Measurements from ENCODE around the gene MAPK10. TPM values are rescaled to one million over a fixed set of nuclear protein-coding genes. Genes with fewer than 3 reads are reported as not detected.

MAPK10 gene
- total RNA-seq, 1 experiment from 2014 or later = 5.2 TPM

DNA sequence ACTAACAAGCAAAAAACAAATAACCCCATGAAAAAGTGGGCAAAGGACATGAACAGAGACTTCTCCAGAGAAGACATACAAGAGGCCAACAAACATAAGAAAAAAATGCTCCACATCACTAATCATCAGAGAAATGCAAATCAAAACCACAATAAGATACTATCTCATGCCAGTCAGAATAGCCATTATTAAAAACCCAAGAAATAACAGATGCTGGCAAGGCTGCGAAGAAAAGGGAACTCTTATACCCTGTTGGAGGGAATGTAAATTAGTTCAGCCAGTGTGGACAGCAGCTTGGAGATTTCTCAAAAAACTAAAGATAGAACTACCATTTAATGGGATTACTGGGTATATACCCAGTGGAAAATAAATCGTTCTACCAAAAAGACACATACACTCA is 79.6 kb downstream of the MAPK10 start (continued):
- TF ChIP-seq SOX15 (CRISPR knock-in tag; IDR thresholded peaks at IDR 0.05) = no peak
- TF ChIP-seq, protein P1, sequence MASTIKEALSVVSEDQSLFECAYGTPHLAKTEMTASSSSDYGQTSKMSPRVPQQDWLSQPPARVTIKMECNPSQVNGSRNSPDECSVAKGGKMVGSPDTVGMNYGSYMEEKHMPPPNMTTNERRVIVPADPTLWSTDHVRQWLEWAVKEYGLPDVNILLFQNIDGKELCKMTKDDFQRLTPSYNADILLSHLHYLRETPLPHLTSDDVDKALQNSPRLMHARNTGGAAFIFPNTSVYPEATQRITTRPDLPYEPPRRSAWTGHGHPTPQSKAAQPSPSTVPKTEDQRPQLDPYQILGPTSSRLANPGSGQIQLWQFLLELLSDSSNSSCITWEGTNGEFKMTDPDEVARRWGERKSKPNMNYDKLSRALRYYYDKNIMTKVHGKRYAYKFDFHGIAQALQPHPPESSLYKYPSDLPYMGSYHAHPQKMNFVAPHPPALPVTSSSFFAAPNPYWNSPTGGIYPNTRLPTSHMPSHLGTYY (CRISPR knock-in tag; IDR thresholded peaks at IDR 0.05) = no peak

DNA sequence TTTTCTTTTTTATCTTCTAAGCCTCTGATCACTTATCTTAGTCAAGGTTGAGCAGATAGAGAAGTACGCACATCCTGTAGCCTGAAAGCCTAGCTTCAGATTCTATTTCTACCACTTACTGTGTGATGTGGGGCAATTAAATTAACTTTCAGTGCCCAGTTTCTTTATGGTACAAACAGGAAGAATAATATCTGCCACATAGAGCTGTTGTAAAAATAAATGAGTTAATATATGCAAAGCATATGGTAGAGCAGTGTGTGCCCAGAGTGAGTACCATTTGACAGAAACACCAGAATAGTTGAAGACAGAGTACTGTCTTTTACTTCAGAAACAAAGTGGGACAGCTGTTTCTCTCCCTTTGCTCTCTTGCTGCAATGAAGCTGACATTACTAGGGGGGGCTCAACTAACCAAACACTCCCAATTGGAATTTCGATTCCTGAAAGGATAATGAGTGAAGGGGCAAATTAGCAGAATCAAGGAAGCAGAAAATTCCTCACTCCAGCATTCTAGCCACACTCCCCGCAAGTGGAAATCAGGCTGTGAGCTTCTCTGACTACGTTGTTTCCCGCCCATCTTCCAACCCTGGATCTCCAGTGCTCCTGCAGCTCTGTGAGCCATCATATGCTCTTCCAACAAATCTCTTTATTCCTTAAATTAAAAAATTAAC is 80.4 kb downstream of the MAPK10 start:
- Mint-ChIP-seq H3K27me3 (ENCODE audit: low read depth) (no peaks in the 10 kb centered on the region; the same call in 1 of the 2 replicates), H3K9me3 (no peaks in the 10 kb centered on the region), H3K4me1 (0 out of 2 replicates have a peak, but pooled peaks cover 10% of the 10 kb centered on the region), H3K27ac (no peak overlapping the region), H3K36me3 (no peaks in the 10 kb centered on the region), H3K4me3 (no peak overlapping the region)
- CTCF ChIA-PET = no interaction called here
- no peak for TF ChIP-seq RORB (CRISPR knock-in tag; IDR thresholded peaks at IDR 0.05)
- TF ChIP-seq, protein P2, sequence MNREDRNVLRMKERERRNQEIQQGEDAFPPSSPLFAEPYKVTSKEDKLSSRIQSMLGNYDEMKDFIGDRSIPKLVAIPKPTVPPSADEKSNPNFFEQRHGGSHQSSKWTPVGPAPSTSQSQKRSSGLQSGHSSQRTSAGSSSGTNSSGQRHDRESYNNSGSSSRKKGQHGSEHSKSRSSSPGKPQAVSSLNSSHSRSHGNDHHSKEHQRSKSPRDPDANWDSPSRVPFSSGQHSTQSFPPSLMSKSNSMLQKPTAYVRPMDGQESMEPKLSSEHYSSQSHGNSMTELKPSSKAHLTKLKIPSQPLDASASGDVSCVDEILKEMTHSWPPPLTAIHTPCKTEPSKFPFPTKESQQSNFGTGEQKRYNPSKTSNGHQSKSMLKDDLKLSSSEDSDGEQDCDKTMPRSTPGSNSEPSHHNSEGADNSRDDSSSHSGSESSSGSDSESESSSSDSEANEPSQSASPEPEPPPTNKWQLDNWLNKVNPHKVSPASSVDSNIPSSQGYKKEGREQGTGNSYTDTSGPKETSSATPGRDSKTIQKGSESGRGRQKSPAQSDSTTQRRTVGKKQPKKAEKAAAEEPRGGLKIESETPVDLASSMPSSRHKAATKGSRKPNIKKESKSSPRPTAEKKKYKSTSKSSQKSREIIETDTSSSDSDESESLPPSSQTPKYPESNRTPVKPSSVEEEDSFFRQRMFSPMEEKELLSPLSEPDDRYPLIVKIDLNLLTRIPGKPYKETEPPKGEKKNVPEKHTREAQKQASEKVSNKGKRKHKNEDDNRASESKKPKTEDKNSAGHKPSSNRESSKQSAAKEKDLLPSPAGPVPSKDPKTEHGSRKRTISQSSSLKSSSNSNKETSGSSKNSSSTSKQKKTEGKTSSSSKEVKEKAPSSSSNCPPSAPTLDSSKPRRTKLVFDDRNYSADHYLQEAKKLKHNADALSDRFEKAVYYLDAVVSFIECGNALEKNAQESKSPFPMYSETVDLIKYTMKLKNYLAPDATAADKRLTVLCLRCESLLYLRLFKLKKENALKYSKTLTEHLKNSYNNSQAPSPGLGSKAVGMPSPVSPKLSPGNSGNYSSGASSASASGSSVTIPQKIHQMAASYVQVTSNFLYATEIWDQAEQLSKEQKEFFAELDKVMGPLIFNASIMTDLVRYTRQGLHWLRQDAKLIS (CRISPR knock-in tag; IDR thresholded peaks at IDR 0.05; ENCODE audit: borderline replicate concordance) = no peak
- TF ChIP-seq ZNF416 (CRISPR knock-in tag; IDR thresholded peaks at IDR 0.05) = no peak
- TF ChIP-seq NR1H2 (CRISPR knock-in tag; IDR thresholded peaks at IDR 0.05) = no peak
- TF ChIP-seq ZNF121 (CRISPR knock-in tag; IDR thresholded peaks at IDR 0.05) = no peak
- no peak for TF ChIP-seq ZNF671 (CRISPR knock-in tag; IDR thresholded peaks at IDR 0.05)
- DNase-seq (ENCODE audit: low spot score) (no peak), ATAC-seq (no peak; the same call in 1 of the 2 replicates)
- POLR2A ChIA-PET = no interaction called here

DNA sequence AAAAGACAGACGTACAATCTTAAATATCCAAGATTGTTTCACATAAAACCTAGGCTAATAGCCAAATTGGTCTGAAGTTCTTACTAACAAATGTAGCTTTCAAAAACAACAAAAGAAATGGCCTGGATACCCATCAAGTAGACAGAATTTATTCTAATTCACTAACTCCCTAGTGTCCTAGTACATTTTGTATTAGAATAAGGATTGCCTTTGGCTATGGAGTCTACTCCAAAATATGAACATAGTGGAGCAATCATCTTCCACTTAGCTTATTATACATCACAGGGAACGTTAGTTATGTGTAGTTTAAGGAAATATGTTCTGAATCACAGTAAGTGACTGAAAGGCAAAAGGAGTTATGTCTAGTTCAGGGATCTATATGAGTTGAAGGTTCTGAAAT is 81.7 kb downstream of the MAPK10 start:
- CTCF ChIA-PET = no interaction called here
- no peak for DNase-seq (ENCODE audit: low spot score)
- Mint-ChIP-seq H3K4me1 (0 out of 2 replicates have a peak, but pooled peaks cover 10% of the 10 kb centered on the region), H3K9me3 (no peaks in the 10 kb centered on the region), H3K4me3 (no peak overlapping the region), H3K27ac (no peak overlapping the region), H3K36me3 (no peaks in the 10 kb centered on the region), H3K27me3 (ENCODE audit: low read depth) (no peaks in the 10 kb centered on the region; the same call in 1 of the 2 replicates)
- POLR2A ChIA-PET = no interaction called here
- no peak for ATAC-seq
- TF ChIP-seq ZNF317 (CRISPR knock-in tag; IDR thresholded peaks at IDR 0.05; ENCODE audit: borderline replicate concordance, low read depth) = no peak
- no peak for TF ChIP-seq NFE2L1 (CRISPR knock-in tag; IDR thresholded peaks at IDR 0.05)
- no peak for TF ChIP-seq GRHL2 (CRISPR knock-in tag; IDR thresholded peaks at IDR 0.05; ENCODE audit: insufficient replicate concordance, severe bottlenecking)
- no peak for TF ChIP-seq ELF4 (CRISPR knock-in tag; IDR thresholded peaks at IDR 0.05; ENCODE audit: low read depth)
- TF ChIP-seq, protein P3, sequence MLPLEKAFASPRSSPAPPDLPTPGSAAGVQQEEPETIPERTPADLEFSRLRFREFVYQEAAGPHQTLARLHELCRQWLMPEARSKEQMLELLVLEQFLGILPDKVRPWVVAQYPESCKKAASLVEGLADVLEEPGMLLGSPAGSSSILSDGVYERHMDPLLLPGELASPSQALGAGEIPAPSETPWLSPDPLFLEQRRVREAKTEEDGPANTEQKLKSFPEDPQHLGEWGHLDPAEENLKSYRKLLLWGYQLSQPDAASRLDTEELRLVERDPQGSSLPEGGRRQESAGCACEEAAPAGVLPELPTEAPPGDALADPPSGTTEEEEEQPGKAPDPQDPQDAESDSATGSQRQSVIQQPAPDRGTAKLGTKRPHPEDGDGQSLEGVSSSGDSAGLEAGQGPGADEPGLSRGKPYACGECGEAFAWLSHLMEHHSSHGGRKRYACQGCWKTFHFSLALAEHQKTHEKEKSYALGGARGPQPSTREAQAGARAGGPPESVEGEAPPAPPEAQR (CRISPR knock-in tag; IDR thresholded peaks at IDR 0.05) = no peak
- TF ChIP-seq, protein P4, sequence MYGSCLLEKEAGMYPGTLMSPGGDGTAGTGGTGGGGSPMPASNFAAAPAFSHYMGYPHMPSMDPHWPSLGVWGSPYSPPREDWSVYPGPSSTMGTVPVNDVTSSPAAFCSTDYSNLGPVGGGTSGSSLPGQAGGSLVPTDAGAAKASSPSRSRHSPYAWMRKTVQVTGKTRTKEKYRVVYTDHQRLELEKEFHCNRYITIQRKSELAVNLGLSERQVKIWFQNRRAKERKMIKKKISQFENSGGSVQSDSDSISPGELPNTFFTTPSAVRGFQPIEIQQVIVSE (CRISPR knock-in tag; IDR thresholded peaks at IDR 0.05; ENCODE audit: borderline replicate concordance) = no peak
- TF ChIP-seq PRRX2 (CRISPR knock-in tag; IDR thresholded peaks at IDR 0.05) = no peak

Measured in WTC11 (cell line).